Peyer's patch (tissue), 4 donors: ENCODE results near the gene ESR2.

Source experiments
- POLR2A ChIP-seq, 2 donors: fragments of 450-650 bp; IDR thresholded peaks; one replicate each; pipeline ENCODE4 v1.5.1; 2017; ENCODE audit warnings: antibody characterized with exemption in 2 of 2, mild to moderate bottlenecking in 2 of 2, moderate library complexity in 2 of 2
- TF ChIP-seq, protein P1 (sequence below), 6 experiments: fragments of 450-650 bp in 4 of 6; fragments of 200-600 bp in 2 of 6; sonication (generic) in 1 of 6; IDR thresholded peaks; one replicate each; pipeline ENCODE4 v1.5.1; 2017 to 2019; ENCODE audit warnings: antibody characterized with exemption in 6 of 6, mild to moderate bottlenecking in 3 of 6, moderate library complexity in 1 of 6

DNA sequence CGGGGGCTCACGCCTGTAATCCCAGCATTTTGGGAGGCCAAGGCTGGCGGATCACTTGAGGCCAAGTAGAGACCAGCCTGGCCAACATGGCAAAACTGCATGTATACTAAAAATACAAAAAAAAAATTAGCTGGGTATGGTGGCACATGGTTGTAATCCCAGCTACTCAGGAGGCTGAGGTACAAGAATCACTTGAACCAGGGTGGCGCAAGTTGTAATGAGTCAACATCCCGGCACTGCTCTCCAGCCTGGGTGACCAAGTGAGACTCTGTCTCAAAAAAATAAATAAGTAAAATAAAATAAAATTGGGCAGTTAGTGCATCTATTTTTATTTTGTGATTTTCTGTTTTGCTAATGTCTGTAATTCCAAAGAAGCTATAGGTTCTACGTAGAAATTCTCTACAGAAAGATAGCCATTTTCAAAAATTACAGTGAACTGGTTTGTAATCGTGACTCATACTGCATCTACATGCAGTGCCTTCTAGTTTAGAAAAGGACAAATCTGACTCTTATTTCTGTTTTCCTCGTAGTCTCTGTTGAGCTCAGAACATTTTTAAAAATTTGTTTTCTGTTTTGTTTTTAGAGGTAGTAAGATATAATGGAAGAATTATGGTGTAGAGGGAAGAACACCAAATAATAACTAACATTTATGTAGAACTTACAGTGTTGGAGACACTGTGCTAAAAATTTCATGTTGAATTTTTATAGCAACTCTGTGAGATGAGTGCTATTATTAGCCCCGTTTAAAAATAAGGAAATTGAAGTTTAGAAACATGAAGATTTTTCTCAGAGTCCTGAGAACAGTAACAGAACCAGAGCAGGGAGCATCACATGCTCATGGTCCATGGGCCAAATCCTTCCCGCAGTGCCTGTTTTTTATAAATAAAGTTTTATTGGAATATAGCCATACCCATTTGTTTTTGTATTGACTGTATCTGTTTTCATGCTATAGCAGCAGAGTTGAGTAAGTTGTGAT lies 240.2 kb downstream of the ESR2 start:
- TF ChIP-seq, protein P1, sequence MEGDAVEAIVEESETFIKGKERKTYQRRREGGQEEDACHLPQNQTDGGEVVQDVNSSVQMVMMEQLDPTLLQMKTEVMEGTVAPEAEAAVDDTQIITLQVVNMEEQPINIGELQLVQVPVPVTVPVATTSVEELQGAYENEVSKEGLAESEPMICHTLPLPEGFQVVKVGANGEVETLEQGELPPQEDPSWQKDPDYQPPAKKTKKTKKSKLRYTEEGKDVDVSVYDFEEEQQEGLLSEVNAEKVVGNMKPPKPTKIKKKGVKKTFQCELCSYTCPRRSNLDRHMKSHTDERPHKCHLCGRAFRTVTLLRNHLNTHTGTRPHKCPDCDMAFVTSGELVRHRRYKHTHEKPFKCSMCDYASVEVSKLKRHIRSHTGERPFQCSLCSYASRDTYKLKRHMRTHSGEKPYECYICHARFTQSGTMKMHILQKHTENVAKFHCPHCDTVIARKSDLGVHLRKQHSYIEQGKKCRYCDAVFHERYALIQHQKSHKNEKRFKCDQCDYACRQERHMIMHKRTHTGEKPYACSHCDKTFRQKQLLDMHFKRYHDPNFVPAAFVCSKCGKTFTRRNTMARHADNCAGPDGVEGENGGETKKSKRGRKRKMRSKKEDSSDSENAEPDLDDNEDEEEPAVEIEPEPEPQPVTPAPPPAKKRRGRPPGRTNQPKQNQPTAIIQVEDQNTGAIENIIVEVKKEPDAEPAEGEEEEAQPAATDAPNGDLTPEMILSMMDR (IDR thresholded peaks at IDR 0.05): no peak
- no peak for TF ChIP-seq POLR2A (IDR thresholded peaks at IDR 0.05)
